ENCODE measurements around the gene MLN. TPM values are rescaled to one million over a fixed set of nuclear protein-coding genes. Genes with fewer than 3 reads are reported as not detected.

Gene MLN
- total RNA-seq, 1 experiment from 2014 or later = not detected

- ChIA-PET RAD21 (ENCODE audit: low non-redundant PET in 1 of 2, low total read pairs in 2 of 2, uncharacterized antibody in 2 of 2, unreplicated experiment in 2 of 2) (no interaction called here), POLR2A (no interaction called here), CTCF (no interaction called here)
- BruUV-seq (replicated peaks) = no TSS peak
- H3K4me3 ChIP-seq (replicated peaks in 1 of 2; ENCODE audit: low read depth in 1 of 2, low read length in 2 of 2) = no peak overlapping the region
- no peak for TF ChIP-seq EZH2 (IDR thresholded peaks at IDR 0.05)
- TF ChIP-seq, protein P1, sequence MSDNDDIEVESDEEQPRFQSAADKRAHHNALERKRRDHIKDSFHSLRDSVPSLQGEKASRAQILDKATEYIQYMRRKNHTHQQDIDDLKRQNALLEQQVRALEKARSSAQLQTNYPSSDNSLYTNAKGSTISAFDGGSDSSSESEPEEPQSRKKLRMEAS (IDR thresholded peaks at IDR 0.05) = no peak
- TF ChIP-seq ZBTB33 (IDR thresholded peaks at IDR 0.05; ENCODE audit: extremely low read depth, insufficient replicate concordance, low read length) = no peak
- no peak for TF ChIP-seq CBX3 (IDR thresholded peaks at IDR 0.05; ENCODE audit: low read depth)
- TF ChIP-seq ELF1 (IDR thresholded peaks at IDR 0.05; ENCODE audit: borderline replicate concordance, low read depth) = no peak
- no peak for TF ChIP-seq CEBPB (IDR thresholded peaks at IDR 0.05; ENCODE audit: low read depth)
- TF ChIP-seq POLR2A (IDR thresholded peaks at IDR 0.05; ENCODE audit: borderline replicate concordance, extremely low read depth, insufficient read depth, insufficient read length) = no peak
- TF ChIP-seq ZNF274 (IDR thresholded peaks at IDR 0.05; ENCODE audit: low read depth, low read length) = no peak
- no peak for TF ChIP-seq YY1 (IDR thresholded peaks at IDR 0.05; ENCODE audit: extremely low read depth, insufficient replicate concordance, low read depth, low read length)
- TF ChIP-seq ZFX (IDR thresholded peaks at IDR 0.05) = no peak
- no peak for TF ChIP-seq TCF7L2 (IDR thresholded peaks at IDR 0.05; ENCODE audit: borderline replicate concordance, extremely low read depth, insufficient read depth, insufficient read length)
- TF ChIP-seq REST (IDR thresholded peaks at IDR 0.05; ENCODE audit: low read depth) = no peak
- H3K9me3 ChIP-seq (ENCODE audit: control insufficient read depth in 1 of 2, insufficient read depth in 1 of 2, low read depth in 1 of 2, low read length in 2 of 2) = no peaks in the 10 kb centered on the region
- H2AFZ ChIP-seq (ENCODE audit: low read depth, low read length, poor library complexity, severe bottlenecking) = no peak overlapping the region
- no peaks in the 10 kb centered on the region for H3K79me2 ChIP-seq (ENCODE audit: insufficient read depth, low read length)
- no peaks in the 10 kb centered on the region for H3K27me3 ChIP-seq (ENCODE audit: insufficient read depth, low read length)
- no peak for DNase-seq (ENCODE audit: low read depth, low spot score)
- no peak overlapping the region for H3K27ac ChIP-seq (ENCODE audit: low read depth, low read length)
- ATAC-seq = no peak
- peaks cover 13 to 17% of the 10 kb centered on the region in 2 experiments for H3K4me1 ChIP-seq (ENCODE audit: control insufficient read depth in 1 of 2, insufficient read depth in 2 of 2, low read length in 2 of 2)
- H3K36me3 ChIP-seq (ENCODE audit: control insufficient read depth in 1 of 2, insufficient read depth in 2 of 2, low read length in 2 of 2) = no peaks in the 10 kb centered on the region
- intact Hi-C loops (cut with micrococcal nuclease) = no loop called here
- no peaks in the 10 kb centered on the region for H4K20me1 ChIP-seq (ENCODE audit: insufficient read depth)
- no peak overlapping the region for H3K4me2 ChIP-seq (ENCODE audit: low read length)
- no peaks in the 10 kb centered on the region for H3K9me2 ChIP-seq (ENCODE audit: insufficient read depth)
- H3K9ac ChIP-seq (ENCODE audit: low read length) = no peak overlapping the region
These were observed 41.4 kb upstream of the MLN start for GRCh38 chr6:33845031-33845745.
